ENCODE measurements around the gene XRCC2.

The XRCC2 gene

GRCh38 chr7:152663931-152664330 is 12.0 kb downstream of the XRCC2 start:
- no peak overlapping the region for H3K4me2 ChIP-seq (ENCODE audit: insufficient read depth, low read length, poor library complexity, severe bottlenecking)

GRCh38 chr7:152663148-152663740 is 12.7 kb downstream of the XRCC2 start:
- H4K91ac ChIP-seq (ENCODE audit: low read depth, low read length, poor library complexity), result no peak overlapping the region
- no peak overlapping the region for H2BK5ac ChIP-seq (ENCODE audit: low read length)
- no peak overlapping the region for H2BK15ac ChIP-seq (ENCODE audit: low read length)
- no peak overlapping the region for H3K4me3 ChIP-seq (ENCODE audit: low read length in 2 of 2)
- no CpG with 5 or more reads among the region's 11 CpGs for WGBS, 2 donors (ENCODE audit: extremely low coverage in 2 of 2, insufficient read length in 2 of 2, insufficient replicate concordance in 1 of 2)
- H3K18ac ChIP-seq (ENCODE audit: low read length), result no peak overlapping the region
- H3K4me2 ChIP-seq (ENCODE audit: insufficient read depth, low read length, poor library complexity, severe bottlenecking), result no peak overlapping the region
- no peak overlapping the region for H2BK12ac ChIP-seq (ENCODE audit: low read length)
- no peak for DNase-seq (ENCODE audit: low spot score)
- H3K36me3 ChIP-seq (replicated peaks in 1 of 2; ENCODE audit: control insufficient read depth in 2 of 2, insufficient read depth in 2 of 2, low read length in 2 of 2), result peaks cover 17 to 85% of the 10 kb centered on the region in 2 donors
- no peak overlapping the region for H3K4ac ChIP-seq (ENCODE audit: low read length)
- no peak overlapping the region for H3K27ac ChIP-seq (replicated peaks; ENCODE audit: low read length)
- H3K14ac ChIP-seq (ENCODE audit: low read length), result no peak overlapping the region
- H3K79me1 ChIP-seq (ENCODE audit: low read depth, low read length), result peaks cover 10% of the 10 kb centered on the region
- H3K23ac ChIP-seq (ENCODE audit: low read depth, low read length, poor library complexity), result no peak overlapping the region
- no peak overlapping the region for H2BK120ac ChIP-seq (ENCODE audit: low read depth, low read length)
- H3K27me3 ChIP-seq (ENCODE audit: control insufficient read depth in 3 of 3, insufficient read depth in 3 of 3, low read depth in 1 of 3, low read length in 3 of 3), result no peaks in the 10 kb centered on the region
- no peak overlapping the region for H3K9ac ChIP-seq (ENCODE audit: low read depth, low read length, poor library complexity)
- H3K9me3 ChIP-seq (replicated peaks in 1 of 2; ENCODE audit: control insufficient read depth in 2 of 2, insufficient read depth in 1 of 2, low read depth in 1 of 2, low read length in 2 of 2), result peaks cover 0 to 5% of the 10 kb centered on the region in 2 donors
- H4K8ac ChIP-seq (ENCODE audit: low read depth, low read length), result no peak overlapping the region
- H2AK5ac ChIP-seq (ENCODE audit: low read depth, low read length), result no peak overlapping the region
- H3K4me1 ChIP-seq (ENCODE audit: control insufficient read depth in 2 of 2, insufficient read depth in 1 of 2, low read depth in 1 of 2, low read length in 2 of 2), result no peaks in the 10 kb centered on the region
- H2AFZ ChIP-seq (ENCODE audit: low read length), result no peak overlapping the region

More at GRCh38 chr7:152663931-152664330, 12.0 kb downstream of the XRCC2 start:
- Histone ChIP-seq H3K4ac (ENCODE audit: low read length) (no peak overlapping the region), H3K9ac (ENCODE audit: low read depth, low read length, poor library complexity) (no peak overlapping the region), H4K91ac (ENCODE audit: low read depth, low read length, poor library complexity) (no peak overlapping the region), H3K27me3 (ENCODE audit: control insufficient read depth in 3 of 3, insufficient read depth in 3 of 3, low read depth in 1 of 3, low read length in 3 of 3) (no peaks in the 10 kb centered on the region), H3K27ac (replicated peaks; ENCODE audit: low read length) (no peak overlapping the region), H3K9me3 (replicated peaks in 1 of 2; ENCODE audit: control insufficient read depth in 2 of 2, insufficient read depth in 1 of 2, low read depth in 1 of 2, low read length in 2 of 2) (peaks cover 0 to 5% of the 10 kb centered on the region in 2 donors), H3K4me3 (ENCODE audit: low read length in 2 of 2) (no peak overlapping the region), H3K18ac (ENCODE audit: low read length) (no peak overlapping the region), H2BK12ac (ENCODE audit: low read length) (no peak overlapping the region), H3K79me1 (ENCODE audit: low read depth, low read length) (peaks cover 10% of the 10 kb centered on the region), H3K36me3 (replicated peaks in 1 of 2; ENCODE audit: control insufficient read depth in 2 of 2, insufficient read depth in 2 of 2, low read length in 2 of 2) (peaks cover 12 to 85% of the 10 kb centered on the region in 2 donors), H2AFZ (ENCODE audit: low read length) (no peak overlapping the region), H2AK5ac (ENCODE audit: low read depth, low read length) (no peak overlapping the region), H2BK5ac (ENCODE audit: low read length) (no peak overlapping the region), H3K14ac (ENCODE audit: low read length) (no peak overlapping the region), H3K4me1 (ENCODE audit: control insufficient read depth in 2 of 2, insufficient read depth in 1 of 2, low read depth in 1 of 2, low read length in 2 of 2) (no peaks in the 10 kb centered on the region), H4K8ac (ENCODE audit: low read depth, low read length) (no peak overlapping the region), H3K23ac (ENCODE audit: low read depth, low read length, poor library complexity) (no peak overlapping the region), H2BK15ac (ENCODE audit: low read length) (no peak overlapping the region), H2BK120ac (ENCODE audit: low read depth, low read length) (no peak overlapping the region)
- no peak for DNase-seq (ENCODE audit: low spot score)
- no CpG with 5 or more reads among the region's 2 CpGs for WGBS, 2 donors (ENCODE audit: extremely low coverage in 2 of 2, insufficient read length in 2 of 2, insufficient replicate concordance in 1 of 2)

- H3K4me1 ChIP-seq (ENCODE audit: control insufficient read depth in 2 of 2, insufficient read depth in 1 of 2, low read depth in 1 of 2, low read length in 2 of 2), result no peaks in the 10 kb centered on the region
- no peak overlapping the region for H2BK12ac ChIP-seq (ENCODE audit: low read length)
- no peak overlapping the region for H2AFZ ChIP-seq (ENCODE audit: low read length)
- peaks cover 15 to 86% of the 10 kb centered on the region in 2 donors for H3K36me3 ChIP-seq (replicated peaks in 1 of 2; ENCODE audit: control insufficient read depth in 2 of 2, insufficient read depth in 2 of 2, low read length in 2 of 2)
- no peak overlapping the region for H3K4me2 ChIP-seq (ENCODE audit: insufficient read depth, low read length, poor library complexity, severe bottlenecking)
- no peaks in the 10 kb centered on the region for H3K27me3 ChIP-seq (ENCODE audit: control insufficient read depth in 3 of 3, insufficient read depth in 3 of 3, low read depth in 1 of 3, low read length in 3 of 3)
- no peak overlapping the region for H2BK15ac ChIP-seq (ENCODE audit: low read length)
- no peak overlapping the region for H3K4ac ChIP-seq (ENCODE audit: low read length)
- no peak overlapping the region for H2AK5ac ChIP-seq (ENCODE audit: low read depth, low read length)
- H3K23ac ChIP-seq (ENCODE audit: low read depth, low read length, poor library complexity), result no peak overlapping the region
- H3K27ac ChIP-seq (replicated peaks; ENCODE audit: low read length), result no peak overlapping the region
- no peak overlapping the region for H3K18ac ChIP-seq (ENCODE audit: low read length)
- no peak for DNase-seq (ENCODE audit: low spot score)
- no peak overlapping the region for H4K8ac ChIP-seq (ENCODE audit: low read depth, low read length)
- H3K79me1 ChIP-seq (ENCODE audit: low read depth, low read length), result peaks cover 10% of the 10 kb centered on the region
- H3K4me3 ChIP-seq (ENCODE audit: low read length in 2 of 2), result no peak overlapping the region
- H3K9me3 ChIP-seq (replicated peaks in 1 of 2; ENCODE audit: control insufficient read depth in 2 of 2, insufficient read depth in 1 of 2, low read depth in 1 of 2, low read length in 2 of 2), result peaks cover 0 to 5% of the 10 kb centered on the region in 2 donors
- H2BK120ac ChIP-seq (ENCODE audit: low read depth, low read length), result no peak overlapping the region
- H3K9ac ChIP-seq (ENCODE audit: low read depth, low read length, poor library complexity), result no peak overlapping the region
- H2BK5ac ChIP-seq (ENCODE audit: low read length), result no peak overlapping the region
- H4K91ac ChIP-seq (ENCODE audit: low read depth, low read length, poor library complexity), result no peak overlapping the region
- H3K14ac ChIP-seq (ENCODE audit: low read length), result no peak overlapping the region
- no CpG with 5 or more reads among the region's 1 CpG for WGBS, 2 donors (ENCODE audit: extremely low coverage in 2 of 2, insufficient read length in 2 of 2, insufficient replicate concordance in 1 of 2)
Observed at GRCh38 chr7:152661479-152661878, 14.5 kb downstream of the XRCC2 start.

- Histone ChIP-seq H3K79me1 (ENCODE audit: low read depth, low read length) (peaks cover 10% of the 10 kb centered on the region), H2BK120ac (ENCODE audit: low read depth, low read length) (no peak overlapping the region), H2AFZ (ENCODE audit: low read length) (no peak overlapping the region), H2BK12ac (ENCODE audit: low read length) (no peak overlapping the region), H3K27me3 (ENCODE audit: control insufficient read depth in 3 of 3, insufficient read depth in 3 of 3, low read depth in 1 of 3, low read length in 3 of 3) (no peaks in the 10 kb centered on the region), H3K4me2 (ENCODE audit: insufficient read depth, low read length, poor library complexity, severe bottlenecking) (no peak overlapping the region), H3K36me3 (replicated peaks in 1 of 2; ENCODE audit: control insufficient read depth in 2 of 2, insufficient read depth in 2 of 2, low read length in 2 of 2) (peaks cover 13 to 93% of the 10 kb centered on the region in 2 donors), H3K18ac (ENCODE audit: low read length) (no peak overlapping the region), H3K4me3 (ENCODE audit: low read length in 2 of 2) (no peak overlapping the region), H2BK15ac (ENCODE audit: low read length) (no peak overlapping the region), H3K14ac (ENCODE audit: low read length) (no peak overlapping the region), H4K8ac (ENCODE audit: low read depth, low read length) (no peak overlapping the region), H3K27ac (replicated peaks; ENCODE audit: low read length) (no peak overlapping the region), H2BK5ac (ENCODE audit: low read length) (no peak overlapping the region), H3K4ac (ENCODE audit: low read length) (no peak overlapping the region), H3K4me1 (ENCODE audit: control insufficient read depth in 2 of 2, insufficient read depth in 1 of 2, low read depth in 1 of 2, low read length in 2 of 2) (no peaks in the 10 kb centered on the region), H4K91ac (ENCODE audit: low read depth, low read length, poor library complexity) (no peak overlapping the region), H3K9me3 (replicated peaks in 1 of 2; ENCODE audit: control insufficient read depth in 2 of 2, insufficient read depth in 1 of 2, low read depth in 1 of 2, low read length in 2 of 2) (peaks cover 0 to 2% of the 10 kb centered on the region in 2 donors), H2AK5ac (ENCODE audit: low read depth, low read length) (no peak overlapping the region), H3K23ac (ENCODE audit: low read depth, low read length, poor library complexity) (no peak overlapping the region), H3K9ac (ENCODE audit: low read depth, low read length, poor library complexity) (no peak overlapping the region)
- DNase-seq (ENCODE audit: low spot score), result no peak
- WGBS, 2 donors (ENCODE audit: extremely low coverage in 2 of 2, insufficient read length in 2 of 2, insufficient replicate concordance in 1 of 2), result no CpG with 5 or more reads among the region's 7 CpGs
Observed at GRCh38 chr7:152660021-152660420, 15.9 kb downstream of the XRCC2 start.
